ENCODE measurements around the gene HRH3.
A peak's percentile ranks its signal among the peaks of the same experiment; 100 is the strongest.

The HRH3 gene

GRCh38 chr20:62243906-62244515, 23.9 kb upstream of the HRH3 start:
- no peak for DNase-seq (ENCODE audit: low read depth in 2 of 2)

GRCh38 chr20:62243106-62243505, 23.0 kb upstream of the HRH3 start:
- DNase-seq (ENCODE audit: low read depth in 2 of 2): no peak

- no peak for DNase-seq (ENCODE audit: low read depth in 2 of 2)
Observed at GRCh38 chr20:62242176-62242575, 22.1 kb upstream of the HRH3 start.

- no peak for DNase-seq (ENCODE audit: low read depth in 2 of 2)
Observed at GRCh38 chr20:62241506-62241905, 21.4 kb upstream of the HRH3 start.

GRCh38 chr20:62240020-62240685, 20.1 kb upstream of the HRH3 start:
- DNase-seq (ENCODE audit: low read depth in 2 of 2): no peak

GRCh38 chr20:62239278-62239879, 19.3 kb upstream of the HRH3 start:
- DNase-seq (ENCODE audit: low read depth in 2 of 2): no peak

GRCh38 chr20:62238569-62239277, 18.6 kb upstream of the HRH3 start:
- no peak for DNase-seq (ENCODE audit: low read depth in 2 of 2)

- peak; percentile 89 to 91 for DNase-seq (ENCODE audit: low read depth in 2 of 2)
Observed at GRCh38 chr20:62237801-62238568, 17.9 kb upstream of the HRH3 start, which contains the start of gene OSBPL2. Gene OSBPL2 (plus strand): TSS chr20:62238521. CDS start chr20:62256185, 17,664 bp downstream.

GRCh38 chr20:62237514-62237800, 17.4 kb upstream of the HRH3 start:
- DNase-seq (ENCODE audit: low read depth in 2 of 2): no peak

- no peak for DNase-seq (ENCODE audit: low read depth in 2 of 2)
Observed at GRCh38 chr20:62236766-62237513, 16.9 kb upstream of the HRH3 start.

GRCh38 chr20:62236200-62236599, 16.1 kb upstream of the HRH3 start:
- DNase-seq (ENCODE audit: low read depth in 2 of 2): no peak

GRCh38 chr20:62235777-62236157, 15.7 kb upstream of the HRH3 start:
- no peak for DNase-seq (ENCODE audit: low read depth in 2 of 2)

GRCh38 chr20:62235001-62235776, 15.1 kb upstream of the HRH3 start:
- DNase-seq (ENCODE audit: low read depth in 2 of 2): no peak

GRCh38 chr20:62234339-62234738, 14.3 kb upstream of the HRH3 start:
- no peak for DNase-seq (ENCODE audit: low read depth in 2 of 2)

GRCh38 chr20:62233684-62234083, 13.6 kb upstream of the HRH3 start:
- DNase-seq (ENCODE audit: low read depth in 2 of 2): no peak

GRCh38 chr20:62232770-62233645, 12.9 kb upstream of the HRH3 start:
- DNase-seq (ENCODE audit: low read depth in 2 of 2): no peak

GRCh38 chr20:62232194-62232593, 12.1 kb upstream of the HRH3 start:
- no peak for DNase-seq (ENCODE audit: low read depth in 2 of 2)

- DNase-seq (ENCODE audit: low read depth in 2 of 2): no peak
Observed at GRCh38 chr20:62231292-62231691, 11.2 kb upstream of the HRH3 start.

- no peak for DNase-seq (ENCODE audit: low read depth in 2 of 2)
Observed at GRCh38 chr20:62230696-62231095, 10.6 kb upstream of the HRH3 start.

- DNase-seq (ENCODE audit: low read depth in 2 of 2): no peak
Observed at GRCh38 chr20:62230276-62230675, 10.2 kb upstream of the HRH3 start.
